Fibroblast of the conjunctiva (primary cell): ENCODE results near the gene LDLRAD4.

ENCODE experiments used
- DNase-seq: peaks from one replicate; pipeline ENCODE4 v3.0.0-alpha.2; 2010; ENCODE audit warnings: low read depth

LDLRAD4 gene

GRCh38 chr18:13406736-13407135 lies 188.2 kb downstream of the LDLRAD4 start:
- no peak for DNase-seq

GRCh38 chr18:13407484-13407883 lies 188.9 kb downstream of the LDLRAD4 start:
- no peak for DNase-seq

- DNase-seq, result no peak
Measured at GRCh38 chr18:13409026-13409425, 190.5 kb downstream of the LDLRAD4 start.

GRCh38 chr18:13409997-13410396 lies 191.4 kb downstream of the LDLRAD4 start:
- no peak for DNase-seq

GRCh38 chr18:13410471-13410870 lies 191.9 kb downstream of the LDLRAD4 start:
- DNase-seq, result no peak

DNA sequence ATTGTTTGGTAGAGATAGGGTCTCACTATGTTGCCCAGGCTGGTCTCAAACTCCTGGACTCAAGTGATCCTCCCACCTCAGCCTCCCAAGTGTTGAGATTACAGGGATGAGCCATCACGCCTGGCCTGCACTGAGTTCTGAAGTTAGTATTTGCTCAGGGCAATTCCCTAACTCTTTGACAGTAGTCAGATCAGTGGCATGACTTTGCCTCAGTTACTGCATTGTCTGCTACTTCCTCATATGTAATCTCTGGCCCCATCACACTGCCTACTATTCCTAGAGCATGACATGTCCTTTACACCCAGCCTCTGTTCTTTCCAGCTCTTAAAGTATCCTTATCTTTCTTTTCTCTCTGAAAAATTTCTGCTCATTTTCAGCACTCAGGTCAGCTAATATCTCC lies 193.5 kb downstream of the LDLRAD4 start:
- no peak for DNase-seq

DNA sequence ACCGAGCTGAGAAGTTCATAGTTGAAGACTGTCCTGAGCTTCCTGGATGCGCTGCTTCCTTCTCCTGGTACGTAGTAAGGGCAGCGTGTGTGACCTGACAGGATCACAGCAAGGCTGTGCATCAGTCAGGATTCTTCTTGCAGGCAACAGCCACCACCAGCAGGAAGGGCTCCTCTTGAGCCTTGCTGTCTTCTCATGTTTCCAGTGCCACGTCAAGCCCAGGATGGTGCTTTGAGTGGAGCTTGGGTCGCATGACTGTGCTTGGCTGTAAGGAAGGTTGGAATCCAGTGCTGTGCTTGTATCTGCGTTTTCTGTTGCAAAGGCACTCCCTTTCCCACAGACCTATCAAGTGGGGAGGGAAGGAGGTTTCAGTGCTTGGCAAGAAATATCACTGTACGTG lies 194.3 kb downstream of the LDLRAD4 start:
- DNase-seq, result no peak

DNA sequence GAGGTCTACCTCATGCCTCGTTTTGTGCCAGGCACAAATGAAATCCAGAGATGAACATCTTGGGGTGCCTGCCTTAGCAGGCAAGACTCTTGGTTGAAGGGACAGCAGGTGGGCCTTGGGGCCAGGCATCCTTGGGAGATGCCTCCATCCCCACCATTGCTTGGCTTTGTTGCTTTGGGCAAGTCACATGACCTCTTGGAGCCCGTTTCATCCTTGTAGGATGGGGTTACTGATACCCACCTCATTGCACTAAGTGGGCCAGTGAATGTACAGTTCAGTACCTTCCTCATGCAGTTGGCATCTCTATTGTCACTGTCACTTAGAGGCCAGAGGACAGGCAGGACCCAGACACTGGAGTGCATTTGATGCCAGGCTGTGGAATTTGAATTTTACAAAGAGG lies 195.5 kb downstream of the LDLRAD4 start:
- DNase-seq, result no peak

- no peak for DNase-seq
Measured at GRCh38 chr18:13414521-13414920, 196.0 kb downstream of the LDLRAD4 start.

DNA sequence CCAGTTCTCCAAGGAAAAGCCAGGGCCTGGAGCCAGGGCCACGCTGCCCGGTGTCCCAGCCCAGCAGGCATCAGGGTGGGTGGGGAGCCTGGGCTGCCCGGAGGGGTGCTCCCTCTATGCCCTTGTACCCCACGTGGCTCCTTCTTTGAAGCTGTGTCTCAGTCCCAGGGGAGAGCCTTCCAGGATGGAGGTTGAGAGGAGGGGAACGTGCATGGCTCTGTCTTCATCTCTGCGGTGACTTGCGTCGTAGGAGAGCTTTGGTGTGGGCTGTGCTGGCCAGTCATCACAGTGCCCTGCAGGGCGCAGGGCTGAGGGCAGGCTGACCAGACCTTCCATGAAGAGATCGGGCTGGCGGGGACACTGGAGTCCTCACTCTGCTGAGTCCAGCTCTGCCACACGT lies 197.2 kb downstream of the LDLRAD4 start:
- DNase-seq, result no peak

DNA sequence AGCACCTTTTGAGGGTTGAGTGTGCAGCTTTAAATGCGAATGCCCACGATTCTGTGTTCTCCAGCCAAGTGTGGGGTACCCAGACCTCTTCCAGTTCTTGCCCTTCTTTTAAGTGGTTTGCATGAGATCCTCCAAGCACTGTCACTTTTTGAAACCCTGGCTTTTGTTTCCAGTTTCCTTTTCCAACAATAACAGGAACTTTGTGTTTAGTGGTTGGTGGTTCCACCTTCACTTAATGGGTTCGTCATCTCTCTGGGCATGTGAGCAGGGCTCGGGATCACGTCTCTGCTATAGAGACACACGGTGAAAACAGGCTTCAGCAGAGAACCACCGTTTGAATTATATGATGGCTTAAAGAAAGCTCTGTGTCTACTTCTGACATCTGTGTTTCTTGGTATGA lies 197.6 kb downstream of the LDLRAD4 start:
- no peak for DNase-seq

DNA sequence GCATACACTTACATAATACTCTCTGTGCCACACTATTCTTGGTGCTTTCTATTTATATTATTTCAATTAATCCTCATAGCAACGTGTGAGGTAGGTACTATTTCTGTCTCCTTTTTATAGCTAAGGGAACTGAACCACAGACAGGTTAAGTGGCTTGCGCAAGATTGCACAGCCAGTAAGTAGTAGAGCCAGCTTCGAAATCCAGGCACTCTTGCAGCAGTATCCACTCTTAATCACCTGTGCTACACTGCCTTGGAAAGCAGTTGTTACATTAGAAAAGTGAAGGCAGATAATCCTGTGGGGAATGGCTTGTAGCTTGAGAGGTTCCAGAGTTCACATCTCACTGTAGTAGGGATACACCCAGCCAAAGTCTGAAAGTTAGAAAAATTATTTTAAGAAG lies 198.3 kb downstream of the LDLRAD4 start:
- DNase-seq, result no peak

DNA sequence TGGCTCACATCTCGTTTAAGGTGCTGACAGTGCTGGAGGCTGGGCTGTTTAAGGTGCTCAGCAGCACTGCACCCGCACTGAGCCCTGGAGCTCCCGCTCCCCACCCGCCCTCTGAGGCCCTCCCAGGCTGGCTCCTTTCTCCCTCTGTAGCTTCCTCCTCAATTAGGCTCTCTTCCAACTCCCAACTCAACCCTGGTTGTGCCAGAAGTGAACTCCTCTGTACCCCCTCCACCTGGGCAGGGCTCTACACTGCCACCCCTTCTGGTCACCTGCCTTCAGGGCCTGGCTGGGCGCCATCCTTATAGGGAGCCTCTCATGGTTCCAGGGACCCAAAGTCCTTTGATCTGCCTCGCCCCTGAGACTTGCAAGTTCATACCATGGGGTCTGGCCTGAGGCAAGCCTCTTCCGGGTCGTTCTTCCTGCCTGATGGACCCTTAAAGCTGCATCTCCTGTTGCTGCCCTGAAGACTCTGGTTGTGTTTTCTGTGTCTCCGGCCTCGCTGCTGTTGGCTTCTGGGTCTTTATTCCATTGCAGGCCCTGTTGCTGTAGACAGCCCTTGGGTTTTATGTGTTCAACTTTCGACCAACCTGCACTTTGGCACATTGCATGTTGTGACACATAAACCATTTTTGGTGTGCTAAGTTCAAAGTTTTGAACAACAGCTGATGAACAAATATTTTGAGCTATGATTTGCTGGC lies 199.6 kb downstream of the LDLRAD4 start:
- DNase-seq, result no peak

DNA sequence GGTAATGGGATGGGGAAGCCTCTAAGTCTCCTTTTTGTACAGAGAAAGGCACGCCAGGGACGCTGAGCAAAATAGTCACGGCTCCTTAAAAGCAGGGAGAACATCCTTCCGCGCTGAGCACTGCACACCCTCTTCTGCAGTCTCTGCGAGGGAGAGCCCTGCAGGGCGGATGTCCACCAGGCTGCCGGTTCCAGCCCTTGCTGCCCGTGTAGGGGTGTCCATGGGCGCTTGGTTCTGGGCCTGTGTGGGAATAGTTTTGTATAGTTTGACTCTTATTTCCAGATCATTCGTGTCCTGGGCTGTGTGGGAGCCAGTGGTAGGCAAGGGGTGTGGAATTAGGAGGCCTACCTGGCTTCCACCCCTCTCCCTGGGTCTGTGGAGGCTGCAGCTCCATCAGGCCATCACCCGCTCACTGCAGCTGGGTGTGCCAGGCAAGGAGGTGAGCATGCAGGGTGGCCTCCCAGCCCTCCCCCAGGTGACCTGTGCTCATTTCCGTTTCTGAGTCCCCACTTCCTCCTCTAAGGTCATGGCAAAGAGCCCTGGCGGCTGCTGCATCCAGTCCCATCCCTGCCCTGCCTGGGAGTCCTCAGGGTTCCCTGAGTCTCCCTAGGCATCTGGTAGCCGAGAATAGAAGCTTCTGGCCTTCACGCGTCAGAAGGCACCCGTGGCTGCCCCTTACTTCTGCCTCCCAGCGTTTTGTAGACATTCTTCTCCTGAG lies 202.6 kb downstream of the LDLRAD4 start:
- DNase-seq, result no peak

- DNase-seq, result no peak
Measured at GRCh38 chr18:13422541-13423147, 204.1 kb downstream of the LDLRAD4 start.

DNA sequence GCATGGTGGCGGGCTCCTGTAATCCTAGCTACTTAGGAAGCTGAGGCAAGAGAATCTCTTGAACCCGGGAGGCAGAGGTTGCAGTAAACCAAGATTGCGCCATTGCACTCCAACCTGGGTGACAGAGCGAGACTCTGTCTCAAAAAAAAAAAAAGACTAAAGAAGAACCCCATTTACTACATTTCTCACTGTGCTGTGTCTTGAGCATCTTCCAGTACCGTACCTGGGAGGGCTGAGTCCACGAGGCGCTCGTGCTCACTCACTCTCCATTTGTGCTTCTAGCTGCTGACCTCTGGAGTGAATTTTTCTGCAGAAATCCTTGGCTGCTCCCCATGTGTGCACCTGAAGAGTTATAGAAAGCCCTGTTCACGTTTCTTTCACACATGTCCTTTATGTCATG lies 204.8 kb downstream of the LDLRAD4 start:
- no peak for DNase-seq

DNA sequence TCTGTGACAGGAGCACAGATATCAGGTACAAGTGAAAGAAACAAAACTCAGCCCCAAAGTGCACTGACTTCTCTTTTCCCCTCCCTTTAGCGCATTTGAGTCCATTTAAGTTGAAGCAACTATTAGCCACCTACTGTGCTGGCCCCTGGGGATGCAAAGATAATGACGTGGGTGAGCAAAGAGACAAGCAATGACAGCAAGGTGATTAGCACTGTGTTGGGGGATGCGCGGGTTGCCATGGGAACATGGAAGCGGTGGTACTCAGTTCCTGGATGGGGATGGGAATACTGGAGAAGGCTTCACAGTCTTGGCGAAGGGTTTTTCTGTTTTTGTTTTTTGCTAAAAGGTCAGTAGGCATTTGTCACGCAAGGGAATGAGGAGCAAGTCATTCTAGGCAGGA lies 205.8 kb downstream of the LDLRAD4 start:
- no peak for DNase-seq

DNA sequence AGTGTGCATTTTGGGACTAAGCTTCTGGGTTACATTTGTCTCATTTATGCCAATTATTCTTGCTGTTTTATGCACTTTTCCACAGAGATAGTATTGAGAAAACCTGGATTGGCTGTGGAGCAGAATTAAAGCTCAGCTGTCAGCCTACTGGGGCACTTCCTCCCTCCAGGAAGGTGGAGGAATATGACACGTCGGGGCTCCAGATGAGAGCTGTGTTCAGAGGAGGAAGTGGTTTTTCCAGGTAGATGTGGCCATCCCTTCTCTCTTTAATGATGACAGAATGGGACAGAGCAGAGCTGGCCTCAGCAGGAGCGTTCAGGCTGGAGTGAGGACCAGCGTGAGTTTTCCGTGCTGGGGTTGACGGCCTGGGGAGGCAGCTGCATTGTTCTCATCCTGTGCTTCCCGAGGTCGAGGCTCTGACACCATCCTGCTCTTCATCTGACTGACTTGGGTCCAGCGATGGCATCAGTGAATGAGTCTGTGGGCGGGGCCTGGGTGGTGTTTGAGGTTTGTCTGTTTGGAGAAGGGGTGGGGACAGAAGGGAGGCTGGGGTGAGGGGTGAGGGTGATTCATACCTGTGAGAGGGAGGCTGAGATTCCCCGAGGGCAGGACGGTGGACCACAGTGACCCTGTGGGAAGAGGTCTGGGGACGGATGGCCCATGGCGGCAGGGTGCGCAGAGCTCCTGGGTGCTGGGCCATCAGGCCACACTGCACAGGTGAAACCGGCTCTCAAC lies 207.0 kb downstream of the LDLRAD4 start:
- no peak for DNase-seq

GRCh38 chr18:13427354-13427753 lies 208.8 kb downstream of the LDLRAD4 start:
- DNase-seq, result no peak

- DNase-seq, result no peak
Measured at GRCh38 chr18:13428319-13428718, 209.8 kb downstream of the LDLRAD4 start.

DNA sequence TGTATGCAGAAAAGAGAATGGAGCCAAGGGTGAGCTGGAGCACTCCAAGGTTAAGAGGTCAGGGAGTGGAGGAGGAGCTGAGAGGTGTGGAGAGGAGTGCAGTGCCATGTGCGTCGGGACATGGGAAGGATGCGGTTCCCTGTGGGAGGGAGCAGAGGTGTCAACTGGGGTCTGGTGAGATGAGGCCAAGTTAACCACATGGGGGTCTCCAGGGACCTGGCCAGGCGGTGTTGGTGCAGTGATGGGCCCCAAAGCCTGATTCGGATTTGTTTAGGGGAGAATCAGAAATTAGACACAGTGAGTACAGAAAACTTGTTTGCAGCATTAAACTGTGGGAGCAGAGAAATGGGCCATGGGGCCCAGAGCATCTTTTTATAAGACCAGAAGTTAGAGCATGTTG lies 210.5 kb downstream of the LDLRAD4 start:
- DNase-seq, result no peak

- no peak for DNase-seq
Measured at GRCh38 chr18:13429884-13430510, 211.4 kb downstream of the LDLRAD4 start.
